ENCODE results near the gene PHEX.

- TF ChIP-seq CTCF (IDR thresholded peaks at IDR 0.05) (no peak), ZFX (IDR thresholded peaks at IDR 0.05; ENCODE audit: borderline replicate concordance) (no peak)
Measured at GRCh38 chrX:22128961-22129360, 96.8 kb downstream of the PHEX start.
